ENCODE data around the gene MMP3. TPM values are rescaled to one million over a fixed set of nuclear protein-coding genes. Genes with fewer than 3 reads are reported as not detected.

MMP3 gene
- total RNA-seq, 1 donor from 2014 or later, result 0.26 TPM

- no peak for DNase-seq (ENCODE audit: low read depth)
- Histone ChIP-seq H3K27me3 (ENCODE audit: control insufficient read depth, insufficient read depth, low read length) (no peaks in the 10 kb centered on the region), H3K36me3 (ENCODE audit: control insufficient read depth, insufficient read depth, low read length) (no peaks in the 10 kb centered on the region), H3K4me3 (ENCODE audit: low read depth, low read length) (no peak overlapping the region)
- no peak for TF ChIP-seq CTCF (IDR thresholded peaks at IDR 0.05; ENCODE audit: insufficient read depth, low read length, severe bottlenecking)
- FAIRE-seq, result no peak
Observed at GRCh38 chr11:102853055-102853454, 9.6 kb upstream of the MMP3 start.

DNA sequence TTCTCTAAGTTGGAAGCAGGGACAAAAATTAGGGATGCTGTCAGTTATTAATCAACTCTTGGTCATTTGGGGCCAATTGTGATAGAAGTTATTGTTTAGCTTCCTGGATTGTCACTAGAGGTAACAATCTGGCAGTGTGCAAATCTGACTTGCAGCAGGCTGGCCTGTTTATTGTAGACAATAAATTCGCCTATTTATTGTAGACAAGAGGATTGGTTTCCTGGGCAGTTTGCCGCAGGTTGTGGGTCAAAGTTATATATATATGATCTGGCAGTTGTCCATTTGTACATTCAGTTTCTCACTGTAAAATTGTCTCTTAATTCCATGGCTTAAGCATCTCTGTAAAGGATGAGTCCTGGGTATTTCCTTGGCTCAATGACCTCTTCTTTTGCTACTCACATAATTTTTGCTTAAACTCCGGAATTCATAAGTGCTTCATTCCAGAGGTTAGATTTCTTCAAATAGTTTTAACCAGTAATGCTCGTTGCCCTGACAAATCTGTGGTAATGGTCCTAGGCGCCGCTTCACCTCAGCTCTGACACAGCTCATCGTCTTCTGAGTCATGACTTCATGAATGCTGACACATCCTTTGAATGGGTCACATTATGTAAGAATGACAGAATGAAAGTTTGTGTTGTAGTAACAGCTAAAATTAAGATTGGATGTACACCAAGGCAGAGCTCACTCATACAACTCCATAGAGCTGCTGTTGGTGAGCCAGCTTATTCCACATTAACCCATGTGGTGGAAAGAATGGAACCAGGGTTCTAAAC lies 7.8 kb upstream of the MMP3 start:
- Histone ChIP-seq H3K4me3 (ENCODE audit: low read depth, low read length) (no peak overlapping the region), H3K27me3 (ENCODE audit: control insufficient read depth, insufficient read depth, low read length) (no peaks in the 10 kb centered on the region), H3K36me3 (ENCODE audit: control insufficient read depth, insufficient read depth, low read length) (no peaks in the 10 kb centered on the region)
- DNase-seq (ENCODE audit: low read depth), result peak; percentile 95
- no peak for FAIRE-seq
- TF ChIP-seq CTCF (IDR thresholded peaks at IDR 0.05; ENCODE audit: insufficient read depth, low read length, severe bottlenecking), result no peak

- no peak for TF ChIP-seq CTCF (IDR thresholded peaks at IDR 0.05; ENCODE audit: insufficient read depth, low read length, severe bottlenecking)
- no peak overlapping the region for H3K4me3 ChIP-seq (ENCODE audit: low read depth, low read length)
- no peaks in the 10 kb centered on the region for H3K27me3 ChIP-seq (ENCODE audit: control insufficient read depth, insufficient read depth, low read length)
- H3K36me3 ChIP-seq (ENCODE audit: control insufficient read depth, insufficient read depth, low read length), result no peaks in the 10 kb centered on the region
- DNase-seq (ENCODE audit: low read depth), result peak; percentile 89
- no peak for FAIRE-seq
Observed at GRCh38 chr11:102849311-102849710, 5.9 kb upstream of the MMP3 start.

GRCh38 chr11:102846292-102846691 lies 2.9 kb upstream of the MMP3 start:
- FAIRE-seq (no peak), DNase-seq (ENCODE audit: low read depth) (peak; percentile 81)
- TF ChIP-seq CTCF (IDR thresholded peaks at IDR 0.05; ENCODE audit: insufficient read depth, low read length, severe bottlenecking), result no peak
- Histone ChIP-seq H3K36me3 (ENCODE audit: control insufficient read depth, insufficient read depth, low read length) (no peaks in the 10 kb centered on the region), H3K27me3 (ENCODE audit: control insufficient read depth, insufficient read depth, low read length) (no peaks in the 10 kb centered on the region), H3K4me3 (ENCODE audit: low read depth, low read length) (no peak overlapping the region)

DNA sequence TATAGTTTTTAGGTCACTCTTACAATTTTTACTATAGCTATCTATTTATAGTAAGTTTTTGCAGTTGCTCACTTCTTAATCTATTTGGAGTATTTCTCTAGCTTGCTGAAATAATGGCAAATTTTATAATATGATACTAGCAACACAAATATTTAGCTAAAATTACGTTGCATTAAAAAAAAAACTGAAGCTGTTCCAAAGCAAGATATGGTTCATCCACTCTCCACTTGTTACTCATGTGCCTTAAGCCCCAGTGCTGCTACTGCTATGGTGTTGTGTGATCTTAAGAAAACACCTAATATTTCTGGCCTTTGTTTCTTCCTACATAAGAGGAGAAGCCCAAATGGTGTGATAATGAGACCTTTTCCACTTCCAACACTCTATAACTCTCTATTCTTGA lies 479 bp downstream of the MMP3 start:
- FAIRE-seq, result no peak

More for the DNA sequence above, 479 bp downstream of the MMP3 start:
- no peaks in the 10 kb centered on the region for H3K36me3 ChIP-seq (ENCODE audit: control insufficient read depth, insufficient read depth, low read length)
- H3K27me3 ChIP-seq (ENCODE audit: control insufficient read depth, insufficient read depth, low read length), result no peaks in the 10 kb centered on the region
- no peak for TF ChIP-seq CTCF (IDR thresholded peaks at IDR 0.05; ENCODE audit: insufficient read depth, low read length, severe bottlenecking)
- no peak overlapping the region for H3K4me3 ChIP-seq (ENCODE audit: low read depth, low read length)
- no peak for DNase-seq (ENCODE audit: low read depth)
